GM06990 (cell line): ENCODE data around the gene FEN1.

Source experiments
- DNase-seq: peaks from one replicate; pipeline ENCODE4 v3.0.0-alpha.2; 2011; ENCODE audit not compliant: insufficient read length; ENCODE audit errors: extremely low read depth
- H3K27me3 ChIP-seq: replicated peaks from 2 replicates; pipeline ENCODE4 v1.6.0; 2011; ENCODE audit warnings: low read length; ENCODE audit not compliant: control insufficient read depth, insufficient read depth
- H3K36me3 ChIP-seq: 2 replicates; pipeline ENCODE4 v1.5.1; 2011; ENCODE audit warnings: low read length; ENCODE audit not compliant: control insufficient read depth, insufficient read depth
- H3K4me3 ChIP-seq: replicated peaks from 2 replicates; pipeline ENCODE4 v1.5.1; 2011; ENCODE audit warnings: low read depth, mild to moderate bottlenecking, control low read depth, low read length
- TF ChIP-seq, protein P1 (sequence below): IDR thresholded peaks from 2 replicates; pipeline ENCODE4 v1.5.1; 2011; ENCODE audit warnings: low read length, control low read depth, mild to moderate bottlenecking, inconsistent platforms; ENCODE audit not compliant: insufficient read depth, poor library complexity, severe bottlenecking

Gene FEN1

DNA sequence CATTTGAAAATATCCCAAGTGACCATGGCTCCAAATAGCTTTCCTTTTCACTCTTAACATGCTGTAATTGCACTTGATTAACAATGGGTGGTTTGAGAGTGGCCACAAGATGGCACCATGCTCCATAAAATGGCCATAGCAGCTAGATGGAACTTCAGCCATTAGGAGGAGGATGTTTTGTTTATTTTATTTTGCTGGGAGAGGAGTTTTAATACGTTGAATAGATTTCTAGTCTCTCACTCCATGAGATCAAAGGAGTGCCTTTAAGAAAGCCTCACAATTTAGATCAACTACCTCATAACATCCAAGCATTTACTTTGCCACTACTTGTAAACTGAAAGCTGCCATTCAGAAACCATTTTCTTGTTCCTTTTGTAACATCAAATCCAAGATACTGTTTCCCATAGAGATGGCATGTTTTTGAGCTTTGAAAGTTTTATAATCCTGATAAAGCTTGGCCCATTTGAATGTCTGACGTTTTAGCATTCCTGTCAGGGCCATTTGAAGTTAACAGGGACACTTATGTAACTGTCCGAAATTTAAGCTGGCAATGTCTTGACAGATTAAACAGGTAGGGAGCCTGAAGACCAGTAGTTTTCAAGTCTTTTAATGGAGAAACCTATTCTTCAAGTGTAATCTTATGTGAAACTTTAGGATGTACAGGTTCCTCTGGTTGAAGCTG lies 4.7 kb downstream of the FEN1 start:
- Histone ChIP-seq H3K4me3 (no peak overlapping the region), H3K27me3 (no peaks in the 10 kb centered on the region), H3K36me3 (peaks cover 11% of the 10 kb centered on the region)
- no peak for DNase-seq
- TF ChIP-seq, protein P1, sequence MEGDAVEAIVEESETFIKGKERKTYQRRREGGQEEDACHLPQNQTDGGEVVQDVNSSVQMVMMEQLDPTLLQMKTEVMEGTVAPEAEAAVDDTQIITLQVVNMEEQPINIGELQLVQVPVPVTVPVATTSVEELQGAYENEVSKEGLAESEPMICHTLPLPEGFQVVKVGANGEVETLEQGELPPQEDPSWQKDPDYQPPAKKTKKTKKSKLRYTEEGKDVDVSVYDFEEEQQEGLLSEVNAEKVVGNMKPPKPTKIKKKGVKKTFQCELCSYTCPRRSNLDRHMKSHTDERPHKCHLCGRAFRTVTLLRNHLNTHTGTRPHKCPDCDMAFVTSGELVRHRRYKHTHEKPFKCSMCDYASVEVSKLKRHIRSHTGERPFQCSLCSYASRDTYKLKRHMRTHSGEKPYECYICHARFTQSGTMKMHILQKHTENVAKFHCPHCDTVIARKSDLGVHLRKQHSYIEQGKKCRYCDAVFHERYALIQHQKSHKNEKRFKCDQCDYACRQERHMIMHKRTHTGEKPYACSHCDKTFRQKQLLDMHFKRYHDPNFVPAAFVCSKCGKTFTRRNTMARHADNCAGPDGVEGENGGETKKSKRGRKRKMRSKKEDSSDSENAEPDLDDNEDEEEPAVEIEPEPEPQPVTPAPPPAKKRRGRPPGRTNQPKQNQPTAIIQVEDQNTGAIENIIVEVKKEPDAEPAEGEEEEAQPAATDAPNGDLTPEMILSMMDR, result peak; percentile 68

DNA sequence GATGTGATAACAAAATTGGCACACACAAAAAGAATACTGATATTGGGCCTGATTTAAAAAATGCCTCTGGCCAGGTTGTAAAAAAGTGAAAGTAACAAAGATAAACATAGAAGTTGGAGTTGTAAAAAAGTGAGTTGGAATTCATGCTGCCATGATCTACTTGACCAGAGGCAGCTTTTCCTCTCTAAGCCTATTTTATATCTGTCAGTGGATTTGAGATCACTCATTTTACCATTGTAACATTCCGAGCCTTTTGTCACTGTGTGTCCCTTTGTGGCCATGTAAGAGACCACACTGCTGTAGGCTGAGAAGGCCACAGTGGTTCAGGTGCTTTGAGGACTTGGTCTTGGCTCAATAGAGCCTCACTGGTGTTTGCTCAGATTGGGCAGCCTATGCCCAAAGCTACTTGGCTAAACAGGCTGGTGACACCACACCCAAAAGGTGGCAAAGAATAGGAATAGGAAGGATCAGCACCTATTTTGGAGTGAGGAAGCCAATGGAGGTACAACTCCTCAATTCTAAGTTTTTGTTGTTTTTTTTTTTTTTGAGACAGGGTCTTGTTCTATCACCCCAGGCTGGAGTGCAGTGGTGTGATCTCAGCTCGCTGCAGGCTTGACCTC lies 7.1 kb downstream of the FEN1 start:
- peaks cover 24% of the 10 kb centered on the region for H3K36me3 ChIP-seq
- no peak for DNase-seq
- TF ChIP-seq, protein P1, result no peak

DNA sequence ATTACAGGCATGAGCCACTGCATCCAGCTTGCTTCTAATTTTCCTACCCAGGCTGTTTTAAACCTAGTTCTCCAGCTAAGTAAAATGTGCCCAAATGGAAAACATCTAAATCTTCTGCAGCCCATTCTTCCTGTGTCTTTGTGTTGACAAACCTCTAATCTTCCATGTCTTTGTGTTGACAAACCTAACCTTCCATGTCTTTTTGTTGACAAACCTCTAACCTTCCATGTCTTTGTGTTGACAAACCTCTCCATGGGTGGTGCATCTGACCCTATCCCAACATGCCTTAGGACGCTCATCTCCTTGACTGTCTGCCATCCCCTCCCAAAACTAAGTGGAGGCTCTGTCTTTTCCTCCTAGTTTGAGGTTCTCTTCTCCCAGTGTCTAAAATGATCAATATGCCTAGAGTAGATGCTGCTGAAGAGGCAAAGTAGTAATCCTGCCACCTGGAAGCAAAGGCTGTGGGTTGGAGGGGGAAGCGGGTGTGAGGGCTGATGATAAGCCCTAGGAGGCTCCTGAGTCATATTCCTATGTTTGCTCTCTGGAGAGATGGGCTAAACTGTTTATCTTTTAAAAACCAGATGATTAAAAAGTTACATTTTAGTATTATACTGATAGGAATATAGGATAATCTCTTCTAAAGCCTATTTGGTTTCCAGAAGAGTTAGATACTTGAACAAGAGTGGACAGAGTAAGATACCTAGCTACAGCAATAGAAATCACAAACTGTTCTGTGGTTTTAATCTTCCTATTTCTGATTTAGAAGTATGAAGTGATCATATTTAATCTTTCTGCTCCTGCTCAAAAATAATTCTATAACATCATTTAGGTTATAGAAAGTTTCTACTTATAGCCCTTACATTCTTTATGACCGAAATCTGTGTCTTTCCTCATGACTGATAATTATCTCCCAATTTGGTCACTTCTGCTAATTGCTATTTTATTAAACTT lies 7.9 kb downstream of the FEN1 start:
- DNase-seq, result no peak
- TF ChIP-seq, protein P1, result no peak
- Histone ChIP-seq H3K4me3 (no peak overlapping the region), H3K27me3 (no peaks in the 10 kb centered on the region), H3K36me3 (peaks cover 23% of the 10 kb centered on the region)

More for the DNA sequence above, 7.1 kb downstream of the FEN1 start:
- Histone ChIP-seq H3K27me3 (no peaks in the 10 kb centered on the region), H3K4me3 (no peak overlapping the region)

DNA sequence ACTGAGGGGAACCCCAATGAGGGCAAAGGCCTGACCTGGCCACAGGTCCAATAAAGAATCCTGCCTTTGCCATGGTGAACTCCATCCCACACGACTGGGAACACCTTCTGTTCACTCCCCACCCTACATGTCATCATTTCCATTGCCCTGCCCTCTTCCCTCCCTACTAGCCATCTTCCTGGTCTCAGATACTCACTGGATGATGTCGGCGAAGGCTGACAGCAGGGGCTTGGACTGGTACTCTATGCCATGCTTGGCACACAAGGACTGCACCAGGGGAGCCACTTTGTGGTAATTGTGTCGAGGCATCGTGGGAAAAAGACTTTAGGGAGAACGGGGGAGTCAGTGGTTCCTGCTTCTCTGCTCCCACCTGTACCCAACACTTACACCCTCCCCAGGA lies 9.9 kb downstream of the FEN1 start:
- no peak for DNase-seq
- H3K27me3 ChIP-seq, result no peaks in the 10 kb centered on the region
- peaks cover 25% of the 10 kb centered on the region for H3K36me3 ChIP-seq
- no peak overlapping the region for H3K4me3 ChIP-seq
- TF ChIP-seq, protein P1, result no peak

DNA sequence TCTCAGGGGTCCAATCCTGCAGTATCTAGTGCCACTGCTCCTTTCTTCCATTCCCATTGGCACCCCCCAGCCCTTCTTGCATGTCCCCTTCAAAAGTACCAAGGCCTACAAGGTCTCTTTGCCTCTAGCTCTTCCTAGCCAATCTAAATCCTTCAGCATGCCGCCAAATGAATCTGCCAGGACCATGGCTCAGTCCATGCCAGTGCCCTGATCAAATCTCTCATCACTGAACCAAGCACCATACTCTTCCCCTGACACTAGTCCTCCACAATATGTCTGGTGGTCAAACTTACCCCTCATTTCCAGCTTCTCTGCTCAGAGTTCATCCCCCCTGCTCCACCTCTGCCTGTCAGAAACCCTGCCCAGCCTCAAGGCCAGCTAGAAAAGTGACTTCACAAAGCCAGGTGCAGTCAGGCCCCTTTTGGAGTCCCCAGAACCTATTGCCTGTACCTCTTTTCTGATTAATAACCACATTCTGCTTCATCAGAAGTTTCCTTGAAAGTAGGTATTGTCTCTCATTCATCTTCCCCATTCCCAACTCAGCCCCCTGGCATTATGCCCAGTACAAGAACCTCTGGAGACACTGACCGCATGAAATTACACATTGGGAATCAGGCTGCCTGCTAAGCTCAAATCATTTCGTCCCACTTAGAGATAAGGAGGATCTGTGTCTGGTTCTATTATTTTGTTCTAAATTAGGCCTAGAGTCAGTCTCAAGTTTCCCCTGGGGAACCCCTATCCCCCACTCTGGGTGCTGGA lies 11.4 kb downstream of the FEN1 start:
- H3K4me3 ChIP-seq, result no peak overlapping the region
- peaks cover 27% of the 10 kb centered on the region for H3K36me3 ChIP-seq
- DNase-seq, result no peak
- H3K27me3 ChIP-seq, result no peaks in the 10 kb centered on the region
- TF ChIP-seq, protein P1, result no peak
